ENCODE results near the gene OPCML. TPM values are rescaled to one million over a fixed set of nuclear protein-coding genes. Genes with fewer than 3 reads are reported as not detected.
A peak's percentile ranks its signal among the peaks of the same experiment; 100 is the strongest.

Gene OPCML
- total RNA-seq, 1 donor from 2014 or later, result 0.12 TPM

DNA sequence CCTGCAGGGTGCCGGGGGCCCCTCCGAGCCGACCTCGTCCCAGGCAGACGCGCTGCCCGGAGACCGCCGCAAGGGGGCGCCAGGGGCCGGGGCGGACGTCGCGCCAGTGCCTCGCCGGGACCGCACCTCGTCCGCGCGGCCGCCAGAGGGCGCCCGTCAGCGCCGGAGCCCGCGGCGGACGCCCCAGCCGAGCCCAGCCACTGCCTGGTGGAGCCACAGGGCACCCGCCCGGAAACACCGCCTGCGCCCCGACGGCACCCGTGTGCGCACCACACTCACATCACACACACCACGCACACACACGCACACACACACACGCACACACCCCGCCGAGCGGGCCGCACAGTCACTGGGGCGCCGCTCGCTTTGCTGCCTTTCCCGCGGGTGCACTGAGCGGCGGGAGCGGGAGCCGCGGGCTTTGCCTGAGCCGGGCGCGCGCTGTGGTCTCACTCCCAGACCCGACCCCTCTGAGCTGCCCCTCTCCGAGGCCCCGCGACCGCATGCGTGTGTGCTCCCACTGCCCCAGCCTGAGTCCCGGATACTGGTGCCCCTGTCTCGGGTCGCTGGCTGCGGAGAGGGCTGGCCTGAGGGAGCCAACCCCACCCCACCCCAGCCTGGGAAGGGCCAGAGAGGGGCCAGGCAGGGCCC lies 449.3 kb downstream of the OPCML start:
- Histone ChIP-seq H3K27me3 (ENCODE audit: low read depth) (peaks cover 54% of the 10 kb centered on the region), H3K4me3 (peak overlapping the region; percentile 47), H3K27ac (no peak overlapping the region), H3K36me3 (no peaks in the 10 kb centered on the region), H3K9me3 (no peaks in the 10 kb centered on the region), H3K4me1 (no peaks in the 10 kb centered on the region)
- ATAC-seq (peak; percentile 97), DNase-seq (peak; percentile 76)
- intact Hi-C loops (cut with DNase I), result no loop called here
- TF ChIP-seq, protein P1, sequence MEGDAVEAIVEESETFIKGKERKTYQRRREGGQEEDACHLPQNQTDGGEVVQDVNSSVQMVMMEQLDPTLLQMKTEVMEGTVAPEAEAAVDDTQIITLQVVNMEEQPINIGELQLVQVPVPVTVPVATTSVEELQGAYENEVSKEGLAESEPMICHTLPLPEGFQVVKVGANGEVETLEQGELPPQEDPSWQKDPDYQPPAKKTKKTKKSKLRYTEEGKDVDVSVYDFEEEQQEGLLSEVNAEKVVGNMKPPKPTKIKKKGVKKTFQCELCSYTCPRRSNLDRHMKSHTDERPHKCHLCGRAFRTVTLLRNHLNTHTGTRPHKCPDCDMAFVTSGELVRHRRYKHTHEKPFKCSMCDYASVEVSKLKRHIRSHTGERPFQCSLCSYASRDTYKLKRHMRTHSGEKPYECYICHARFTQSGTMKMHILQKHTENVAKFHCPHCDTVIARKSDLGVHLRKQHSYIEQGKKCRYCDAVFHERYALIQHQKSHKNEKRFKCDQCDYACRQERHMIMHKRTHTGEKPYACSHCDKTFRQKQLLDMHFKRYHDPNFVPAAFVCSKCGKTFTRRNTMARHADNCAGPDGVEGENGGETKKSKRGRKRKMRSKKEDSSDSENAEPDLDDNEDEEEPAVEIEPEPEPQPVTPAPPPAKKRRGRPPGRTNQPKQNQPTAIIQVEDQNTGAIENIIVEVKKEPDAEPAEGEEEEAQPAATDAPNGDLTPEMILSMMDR (IDR thresholded peaks at IDR 0.05), result peak; percentile 60

DNA sequence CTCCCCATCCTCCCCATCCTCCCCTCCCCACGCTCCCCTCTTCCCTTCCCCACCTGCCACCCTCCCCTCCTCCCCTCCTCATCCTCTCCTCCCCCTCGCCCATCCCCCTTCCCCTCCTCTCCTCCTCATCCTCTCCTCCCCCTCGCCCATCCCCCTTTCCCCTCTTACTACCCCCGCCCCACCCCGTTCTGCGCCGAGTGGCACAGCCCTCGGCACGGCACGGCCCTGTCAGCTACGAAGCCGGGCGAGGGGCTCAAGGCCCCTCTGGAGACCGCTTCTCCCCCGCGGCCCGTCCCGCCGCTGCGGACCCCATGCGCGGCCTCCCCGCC lies 449.9 kb downstream of the OPCML start:
- intact Hi-C loops (cut with DNase I), result no loop called here
- TF ChIP-seq, protein P1 (IDR thresholded peaks at IDR 0.05), result no peak
- H3K9me3 ChIP-seq, result no peaks in the 10 kb centered on the region
- no peaks in the 10 kb centered on the region for H3K4me1 ChIP-seq
- peaks cover 54% of the 10 kb centered on the region for H3K27me3 ChIP-seq (ENCODE audit: low read depth)
- H3K27ac ChIP-seq, result no peak overlapping the region
- H3K4me3 ChIP-seq, result no peak overlapping the region
- no peak for ATAC-seq
- peak; percentile 60 for DNase-seq
- no peaks in the 10 kb centered on the region for H3K36me3 ChIP-seq

DNA sequence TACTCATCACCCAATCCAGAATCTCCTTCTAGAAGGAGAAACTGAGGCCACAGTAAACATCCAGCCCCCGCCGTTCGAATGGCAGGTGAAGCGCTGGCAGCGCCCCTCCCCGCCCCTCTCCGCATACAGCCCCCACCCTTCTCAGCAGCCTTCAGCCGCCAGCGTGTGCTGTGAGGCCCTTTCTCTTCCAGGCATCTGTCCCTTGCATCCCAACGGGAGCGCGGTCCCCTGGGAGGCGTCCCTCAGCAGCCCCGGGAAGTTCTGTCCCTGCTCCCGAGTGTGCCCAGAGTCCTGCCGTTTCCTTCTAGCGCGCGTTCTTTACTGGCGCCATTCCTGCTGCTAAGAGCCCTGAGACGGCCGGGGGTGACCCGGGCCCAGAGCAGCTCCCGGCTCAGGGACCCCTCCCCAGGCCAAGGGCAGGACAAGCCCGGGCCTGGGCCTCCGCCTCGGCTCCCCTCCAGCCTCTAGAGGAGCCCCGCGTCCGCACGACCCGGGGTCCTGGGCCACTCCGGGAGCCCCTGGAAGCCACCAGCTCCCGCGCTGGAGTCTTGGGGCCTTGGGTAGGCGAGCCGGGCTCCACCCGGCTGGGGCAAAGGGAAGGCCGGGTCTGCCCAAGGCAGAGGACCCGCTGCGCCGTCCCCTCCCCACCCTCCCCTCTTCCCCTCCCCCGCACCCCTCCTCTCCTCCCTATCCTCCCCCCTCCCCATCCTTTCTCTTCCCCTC lies 450.4 kb downstream of the OPCML start:
- Histone ChIP-seq H3K4me1 (no peaks in the 10 kb centered on the region), H3K36me3 (no peaks in the 10 kb centered on the region), H3K27ac (no peak overlapping the region), H3K4me3 (no peak overlapping the region), H3K27me3 (ENCODE audit: low read depth) (peaks cover 50% of the 10 kb centered on the region), H3K9me3 (no peaks in the 10 kb centered on the region)
- intact Hi-C loops (cut with DNase I), result no loop called here
- TF ChIP-seq, protein P1 (IDR thresholded peaks at IDR 0.05), result no peak
- DNase-seq, result no peak
- no peak for ATAC-seq

DNA sequence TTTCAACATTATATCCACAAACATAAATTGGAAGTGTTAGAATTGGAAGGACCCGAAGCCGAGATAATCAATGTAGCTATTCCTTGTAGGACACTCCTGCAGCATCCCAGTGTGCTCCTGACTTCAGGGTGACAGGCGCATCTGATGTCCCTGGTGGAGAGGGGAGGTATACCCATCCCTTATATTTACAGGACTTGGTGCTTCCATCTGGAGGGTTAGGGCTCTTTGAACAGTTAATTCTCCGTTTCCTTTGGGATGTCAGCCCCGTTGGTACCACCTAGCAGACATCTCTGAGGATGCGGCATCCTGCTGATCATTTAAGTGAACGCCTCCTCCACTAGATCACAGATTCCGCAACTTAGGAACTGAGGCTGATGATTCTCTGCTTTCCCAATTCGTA lies 451.3 kb downstream of the OPCML start:
- intact Hi-C loops (cut with DNase I), result no loop called here
- ATAC-seq, result no peak
- Histone ChIP-seq H3K27me3 (ENCODE audit: low read depth) (peaks cover 54% of the 10 kb centered on the region), H3K27ac (no peak overlapping the region), H3K4me3 (no peak overlapping the region), H3K9me3 (no peaks in the 10 kb centered on the region), H3K36me3 (no peaks in the 10 kb centered on the region), H3K4me1 (no peaks in the 10 kb centered on the region)
- TF ChIP-seq, protein P1 (IDR thresholded peaks at IDR 0.05), result no peak
- DNase-seq, result no peak

DNA sequence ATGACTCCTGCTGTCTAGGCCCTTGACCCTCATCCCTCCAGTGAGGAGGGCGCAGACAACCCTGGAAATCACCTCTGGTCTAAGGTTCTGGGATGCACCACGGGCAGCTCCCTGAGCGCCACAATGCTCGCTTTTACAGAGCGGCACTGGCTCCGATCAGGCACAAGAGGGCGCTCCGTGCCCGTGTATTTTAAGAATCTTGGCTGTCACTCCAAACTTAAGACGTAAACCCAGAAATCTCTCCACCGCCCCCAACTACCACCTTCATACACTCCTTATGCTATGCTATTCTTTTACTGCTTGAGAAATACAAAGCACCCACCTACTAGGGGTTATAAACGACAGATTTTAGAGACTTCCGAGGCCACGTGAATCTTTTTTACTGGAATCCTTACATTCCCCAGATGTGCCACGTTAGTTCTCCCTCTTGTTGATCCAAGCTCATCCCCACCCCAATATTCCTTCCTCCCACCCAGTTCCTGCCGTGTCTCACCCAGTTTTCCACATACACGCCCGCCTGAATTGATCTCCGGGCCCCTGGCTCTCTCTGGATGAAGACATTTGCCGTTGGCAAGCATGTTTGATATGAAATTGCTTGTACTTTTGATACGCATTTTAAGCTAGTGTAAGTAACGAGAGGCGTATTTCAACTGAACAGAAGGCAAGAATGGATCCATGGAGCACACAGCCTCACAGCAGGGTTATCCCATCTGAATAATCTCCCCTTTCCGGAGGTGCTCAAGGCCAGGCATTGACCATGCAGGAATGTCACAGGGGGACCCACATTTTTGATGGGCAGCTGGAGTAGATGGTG lies 453.5 kb downstream of the OPCML start:
- DNase-seq (no peak), ATAC-seq (no peak)
- TF ChIP-seq, protein P1 (IDR thresholded peaks at IDR 0.05), result peak; percentile 73
- Histone ChIP-seq H3K36me3 (no peaks in the 10 kb centered on the region), H3K4me3 (no peak overlapping the region), H3K27ac (no peak overlapping the region), H3K9me3 (no peaks in the 10 kb centered on the region), H3K27me3 (ENCODE audit: low read depth) (peaks cover 38% of the 10 kb centered on the region), H3K4me1 (no peaks in the 10 kb centered on the region)
- intact Hi-C loops (cut with DNase I), result no loop called here

Data from lower lobe of right lung (tissue), 2 donors.